PC-9 (cell line): ENCODE results near the gene SERINC4.

ENCODE experiments used
- EZH2 ChIP-seq: fragments of 200-600 bp; sonication (generic); IDR thresholded peaks from 2 replicates; pipeline ENCODE4 v1.8.0; 2017; ENCODE audit warnings: antibody characterized with exemption, low read depth
- TF ChIP-seq, protein P1 (sequence below): fragments of 200-600 bp; sonication (generic); conservative IDR thresholded peaks from 2 replicates; pipeline ENCODE4 v1.6.1; 2017; ENCODE audit warnings: mixed run types, antibody characterized with exemption, mild to moderate bottlenecking, moderate library complexity

GRCh38 chr15:43792761-43793476, 7.1 kb downstream of the SERINC4 start:
- TF ChIP-seq, protein P1, sequence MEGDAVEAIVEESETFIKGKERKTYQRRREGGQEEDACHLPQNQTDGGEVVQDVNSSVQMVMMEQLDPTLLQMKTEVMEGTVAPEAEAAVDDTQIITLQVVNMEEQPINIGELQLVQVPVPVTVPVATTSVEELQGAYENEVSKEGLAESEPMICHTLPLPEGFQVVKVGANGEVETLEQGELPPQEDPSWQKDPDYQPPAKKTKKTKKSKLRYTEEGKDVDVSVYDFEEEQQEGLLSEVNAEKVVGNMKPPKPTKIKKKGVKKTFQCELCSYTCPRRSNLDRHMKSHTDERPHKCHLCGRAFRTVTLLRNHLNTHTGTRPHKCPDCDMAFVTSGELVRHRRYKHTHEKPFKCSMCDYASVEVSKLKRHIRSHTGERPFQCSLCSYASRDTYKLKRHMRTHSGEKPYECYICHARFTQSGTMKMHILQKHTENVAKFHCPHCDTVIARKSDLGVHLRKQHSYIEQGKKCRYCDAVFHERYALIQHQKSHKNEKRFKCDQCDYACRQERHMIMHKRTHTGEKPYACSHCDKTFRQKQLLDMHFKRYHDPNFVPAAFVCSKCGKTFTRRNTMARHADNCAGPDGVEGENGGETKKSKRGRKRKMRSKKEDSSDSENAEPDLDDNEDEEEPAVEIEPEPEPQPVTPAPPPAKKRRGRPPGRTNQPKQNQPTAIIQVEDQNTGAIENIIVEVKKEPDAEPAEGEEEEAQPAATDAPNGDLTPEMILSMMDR: no peak
- TF ChIP-seq EZH2: no peak
